ENCODE results near the gene FOXP1. TPM values are rescaled to one million over a fixed set of nuclear protein-coding genes. Genes with fewer than 3 reads are reported as not detected.

Gene FOXP1
- total RNA-seq, 1 donor from 2014 or later: 195 TPM

GRCh38 chr3:71513081-71513480, 70.4 kb downstream of the FOXP1 start:
- Mint-ChIP-seq H3K27me3 (ENCODE audit: unreplicated experiment) (no peaks in the 10 kb centered on the region), H3K4me3 (ENCODE audit: unreplicated experiment) (no peak overlapping the region), H3K27ac (ENCODE audit: unreplicated experiment) (no peak overlapping the region), H3K9me3 (ENCODE audit: unreplicated experiment) (no peaks in the 10 kb centered on the region), H3K36me3 (ENCODE audit: unreplicated experiment) (no peaks in the 10 kb centered on the region), H3K4me1 (ENCODE audit: unreplicated experiment) (peaks cover under 1% of the 10 kb centered on the region)
- TF ChIP-seq CTCF (IDR thresholded peaks at IDR 0.05): no peak
- no peak for DNase-seq (ENCODE audit: extremely low spot score, unreplicated experiment)

- no peak for TF ChIP-seq CTCF (IDR thresholded peaks at IDR 0.05)
- Mint-ChIP-seq H3K9me3 (ENCODE audit: unreplicated experiment) (no peaks in the 10 kb centered on the region), H3K27ac (ENCODE audit: unreplicated experiment) (no peak overlapping the region), H3K27me3 (ENCODE audit: unreplicated experiment) (no peaks in the 10 kb centered on the region), H3K4me1 (ENCODE audit: unreplicated experiment) (peaks cover 3% of the 10 kb centered on the region), H3K4me3 (ENCODE audit: unreplicated experiment) (no peak overlapping the region), H3K36me3 (ENCODE audit: unreplicated experiment) (no peaks in the 10 kb centered on the region)
- DNase-seq (ENCODE audit: extremely low spot score, unreplicated experiment): no peak
Observed at GRCh38 chr3:71512544-71512943, 71.0 kb downstream of the FOXP1 start.

- Mint-ChIP-seq H3K36me3 (ENCODE audit: unreplicated experiment) (peaks cover under 1% of the 10 kb centered on the region), H3K27ac (ENCODE audit: unreplicated experiment) (no peak overlapping the region), H3K9me3 (ENCODE audit: unreplicated experiment) (no peaks in the 10 kb centered on the region), H3K4me1 (ENCODE audit: unreplicated experiment) (peaks cover 4% of the 10 kb centered on the region), H3K4me3 (ENCODE audit: unreplicated experiment) (no peak overlapping the region), H3K27me3 (ENCODE audit: unreplicated experiment) (no peaks in the 10 kb centered on the region)
- no peak for DNase-seq (ENCODE audit: extremely low spot score, unreplicated experiment)
- no peak for TF ChIP-seq CTCF (IDR thresholded peaks at IDR 0.05)
Observed at GRCh38 chr3:71512000-71512399, 71.5 kb downstream of the FOXP1 start.

- no peak for TF ChIP-seq CTCF (IDR thresholded peaks at IDR 0.05)
- Mint-ChIP-seq H3K9me3 (ENCODE audit: unreplicated experiment) (no peaks in the 10 kb centered on the region), H3K4me1 (ENCODE audit: unreplicated experiment) (peaks cover 9% of the 10 kb centered on the region), H3K36me3 (ENCODE audit: unreplicated experiment) (peaks cover 5% of the 10 kb centered on the region), H3K27ac (ENCODE audit: unreplicated experiment) (no peak overlapping the region), H3K27me3 (ENCODE audit: unreplicated experiment) (no peaks in the 10 kb centered on the region), H3K4me3 (ENCODE audit: unreplicated experiment) (no peak overlapping the region)
- DNase-seq (ENCODE audit: extremely low spot score, unreplicated experiment): no peak
Observed at GRCh38 chr3:71511446-71511845, 72.1 kb downstream of the FOXP1 start.

GRCh38 chr3:71511037-71511436, 72.5 kb downstream of the FOXP1 start:
- Mint-ChIP-seq H3K36me3 (ENCODE audit: unreplicated experiment) (peaks cover 6% of the 10 kb centered on the region), H3K4me1 (ENCODE audit: unreplicated experiment) (peaks cover 11% of the 10 kb centered on the region), H3K27me3 (ENCODE audit: unreplicated experiment) (no peaks in the 10 kb centered on the region), H3K27ac (ENCODE audit: unreplicated experiment) (no peak overlapping the region), H3K4me3 (ENCODE audit: unreplicated experiment) (peak overlapping the region; percentile 67), H3K9me3 (ENCODE audit: unreplicated experiment) (no peaks in the 10 kb centered on the region)
- no peak for TF ChIP-seq CTCF (IDR thresholded peaks at IDR 0.05)
- DNase-seq (ENCODE audit: extremely low spot score, unreplicated experiment): no peak
